Activated CD8-positive, alpha-beta memory T cell treated with anti-CD3 and anti-CD28 coated beads for 4 hours (primary cell): ENCODE measurements around the gene PRR7.

Experiments
- DNase-seq, 2 donors: peaks; one replicate each; pipeline ENCODE4 v3.0.0-alpha.2; 2020; ENCODE audit warnings: low read depth in 2 of 2

PRR7 gene

DNA sequence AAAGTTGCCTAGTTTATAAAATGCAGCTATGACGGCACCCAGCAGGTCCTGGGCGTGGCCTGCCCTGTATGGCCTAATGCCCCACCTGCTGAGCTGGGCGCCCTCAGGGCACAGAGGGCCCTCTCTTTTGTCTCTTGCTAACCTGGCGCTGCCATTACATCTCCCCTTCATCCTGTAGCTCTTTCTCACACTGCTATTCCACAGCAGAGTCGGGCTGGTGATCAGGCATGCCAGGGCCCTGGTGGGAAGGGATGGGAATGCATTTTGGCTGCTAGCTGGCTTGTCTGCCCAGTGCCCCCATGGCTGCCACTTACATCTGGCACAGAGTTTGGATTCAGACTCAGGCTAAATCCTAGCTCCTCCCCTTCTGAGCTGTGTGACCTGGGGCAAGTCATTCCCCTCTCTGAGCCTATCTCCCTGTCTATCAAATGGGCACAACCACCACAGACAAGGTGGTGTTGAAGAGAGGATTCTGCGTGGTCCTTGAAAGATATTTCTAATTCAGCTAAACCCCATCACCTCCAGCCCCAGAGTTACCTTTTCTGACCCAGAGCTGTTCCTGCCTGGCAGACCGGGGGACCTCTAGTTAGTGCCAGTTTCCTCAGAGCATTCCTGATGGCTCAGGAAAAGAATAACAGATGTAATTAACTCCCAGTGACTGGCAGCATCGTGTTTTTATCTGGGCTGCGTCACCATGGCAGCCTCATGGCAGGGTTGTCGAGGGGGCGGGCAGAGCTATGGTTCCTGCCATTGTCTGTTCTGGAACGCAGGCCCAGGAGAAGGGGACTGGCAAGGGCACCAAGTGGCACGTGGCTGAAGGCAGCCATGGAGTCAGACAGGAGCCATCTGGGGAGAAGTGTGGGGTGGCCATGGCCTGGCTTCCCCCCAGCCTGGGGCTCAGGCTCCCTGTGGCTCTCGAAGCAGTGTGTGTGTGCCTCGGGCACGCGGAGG is 6.3 kb downstream of the PRR7 start:
- DNase-seq, result no peak

- DNase-seq, result no peak
Measured at GRCh38 chr5:177453852-177454396, 7.3 kb downstream of the PRR7 start.

DNA sequence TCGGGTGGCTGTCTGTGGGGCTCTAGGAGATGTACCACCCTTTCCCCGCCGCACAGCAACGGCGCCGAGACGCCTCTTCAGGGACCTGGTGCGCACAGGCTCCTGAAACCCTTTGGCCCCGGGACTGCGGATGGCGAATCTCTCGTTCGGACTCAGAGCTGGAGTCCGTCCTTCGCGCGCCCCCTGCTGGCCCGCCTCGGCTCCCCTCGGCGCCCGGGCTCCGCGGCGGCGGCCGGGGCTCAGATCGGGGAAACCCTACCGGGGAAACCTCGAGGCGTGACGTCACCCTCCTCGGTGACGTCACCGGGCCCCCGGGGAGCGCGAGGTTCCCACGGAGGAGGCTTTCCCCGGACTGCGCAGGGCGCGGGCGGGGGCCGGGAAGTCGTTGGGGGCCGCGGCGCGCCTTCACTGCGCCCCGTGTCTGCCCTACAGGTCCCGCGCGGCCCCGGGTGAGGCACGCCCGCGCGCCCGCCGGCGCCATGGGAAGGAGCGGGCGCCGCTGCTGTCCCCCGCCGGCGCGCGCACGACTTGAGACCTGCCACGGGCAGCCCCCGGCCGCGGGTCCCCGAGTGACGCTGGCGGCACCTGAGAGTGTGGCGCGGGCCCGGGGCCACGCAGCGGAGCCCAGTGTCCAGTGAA is 7.9 kb downstream of the PRR7 start:
- peak; percentile 85 to 92 for DNase-seq

DNA sequence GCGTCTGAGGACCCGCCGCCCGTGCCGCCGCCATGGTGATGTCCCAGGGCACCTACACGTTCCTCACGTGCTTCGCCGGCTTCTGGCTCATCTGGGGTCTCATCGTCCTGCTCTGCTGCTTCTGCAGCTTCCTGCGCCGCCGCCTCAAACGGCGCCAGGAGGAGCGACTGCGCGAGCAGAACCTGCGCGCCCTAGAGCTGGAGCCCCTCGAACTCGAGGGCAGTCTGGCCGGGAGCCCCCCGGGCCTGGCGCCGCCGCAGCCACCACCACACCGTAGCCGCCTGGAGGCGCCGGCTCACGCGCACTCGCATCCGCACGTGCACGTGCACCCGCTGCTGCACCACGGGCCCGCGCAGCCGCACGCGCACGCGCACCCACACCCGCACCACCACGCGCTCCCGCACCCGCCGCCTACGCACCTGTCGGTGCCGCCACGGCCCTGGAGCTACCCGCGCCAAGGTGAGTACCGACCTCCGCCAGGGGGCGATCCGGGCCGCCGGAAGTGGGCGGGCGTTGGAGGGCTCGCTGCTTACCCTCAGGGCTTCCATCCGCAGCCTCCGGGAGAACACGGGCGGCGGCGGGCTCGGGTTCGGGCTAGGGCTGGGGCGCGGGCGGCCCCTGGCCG is 8.5 kb downstream of the PRR7 start:
- peak; percentile 82 to 87 for DNase-seq

- peak; percentile 91 to 92 for DNase-seq
Measured at GRCh38 chr5:177455661-177456590, 9.3 kb downstream of the PRR7 start.

DNA sequence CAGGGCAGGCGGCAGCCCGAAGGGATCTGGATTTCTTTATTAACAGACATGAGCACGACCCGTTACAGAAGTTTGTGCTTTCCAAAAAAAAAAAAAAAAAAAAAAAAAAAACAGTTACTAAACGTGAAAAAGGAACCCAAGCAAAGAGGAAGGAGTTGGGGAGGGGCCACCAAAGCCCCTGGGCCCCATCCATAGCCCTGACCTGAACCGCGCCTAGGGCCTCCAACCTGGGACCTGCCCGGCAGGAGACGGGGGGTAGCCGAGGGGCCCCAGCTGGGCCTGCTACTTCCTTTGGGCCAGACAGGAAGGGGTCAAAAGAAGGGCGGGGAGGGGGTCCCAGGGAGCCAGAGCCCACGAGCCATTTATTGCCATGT is 10.0 kb downstream of the PRR7 start:
- DNase-seq, result no peak

DNA sequence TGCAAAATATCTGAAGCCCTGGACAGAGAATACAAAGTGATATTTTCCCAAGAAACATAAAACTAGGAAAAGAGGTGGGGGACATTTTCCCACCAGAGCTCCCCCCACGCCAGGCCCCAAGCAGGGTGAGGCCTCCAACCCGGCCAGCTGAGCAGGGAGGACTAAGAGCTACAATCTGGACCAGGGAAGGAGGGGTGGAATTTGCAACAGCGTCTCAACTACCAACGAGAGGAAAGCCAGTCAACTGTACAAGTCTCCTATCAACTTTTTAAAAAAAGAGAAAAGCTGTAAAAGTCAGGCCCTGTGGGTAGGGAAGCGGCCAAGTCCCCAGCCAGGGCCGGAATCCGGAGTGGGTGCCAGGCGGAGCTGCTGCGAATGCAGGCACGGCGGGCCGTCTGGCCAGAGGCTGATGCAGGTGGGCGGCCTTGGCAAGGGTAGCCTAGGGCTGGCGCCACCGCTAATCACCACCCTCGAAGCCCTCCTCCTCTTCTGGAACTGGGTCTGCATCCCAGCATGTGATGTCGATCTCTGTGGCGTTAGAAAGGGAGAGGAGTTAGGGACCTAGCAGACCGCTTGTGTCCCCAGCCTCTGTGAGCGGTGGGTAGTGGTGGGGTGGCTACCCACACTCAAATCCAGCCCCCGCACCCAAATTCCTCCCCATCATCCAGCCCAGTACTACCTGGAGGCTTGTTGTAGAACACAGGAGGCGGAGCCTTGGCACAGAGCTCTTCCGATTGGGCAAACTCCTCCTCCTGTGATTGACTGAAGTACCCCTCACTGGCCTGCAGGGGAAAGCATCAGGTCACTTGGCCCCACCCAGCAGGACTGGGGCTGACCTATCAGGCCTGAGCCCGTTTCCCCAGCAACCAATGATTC is 10.6 kb downstream of the PRR7 start:
- DNase-seq, result no peak

- no peak for DNase-seq
Measured at GRCh38 chr5:177457852-177458681, 11.5 kb downstream of the PRR7 start.

DNA sequence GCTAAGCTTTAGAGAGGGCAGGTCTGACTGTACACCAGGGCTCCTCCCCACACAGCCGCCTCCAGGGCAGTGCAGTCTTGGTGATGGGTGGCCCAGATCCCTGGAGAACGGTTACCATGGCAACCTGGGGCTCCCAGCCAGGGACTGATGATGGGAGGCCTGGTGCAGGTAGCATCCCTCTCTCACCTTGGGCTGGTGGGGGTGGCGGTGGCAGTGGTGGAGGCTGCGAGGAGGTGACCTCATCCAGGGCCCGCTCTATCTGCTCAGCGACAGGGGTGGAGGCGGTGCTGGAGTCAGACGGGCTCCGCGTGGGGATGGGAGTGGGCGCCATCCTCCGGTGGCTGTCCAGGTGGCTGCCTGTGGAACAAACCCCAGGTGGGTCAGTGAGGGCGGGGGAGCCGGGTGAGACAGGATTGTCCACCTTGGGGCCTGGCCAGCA is 12.3 kb downstream of the PRR7 start:
- no peak for DNase-seq

DNA sequence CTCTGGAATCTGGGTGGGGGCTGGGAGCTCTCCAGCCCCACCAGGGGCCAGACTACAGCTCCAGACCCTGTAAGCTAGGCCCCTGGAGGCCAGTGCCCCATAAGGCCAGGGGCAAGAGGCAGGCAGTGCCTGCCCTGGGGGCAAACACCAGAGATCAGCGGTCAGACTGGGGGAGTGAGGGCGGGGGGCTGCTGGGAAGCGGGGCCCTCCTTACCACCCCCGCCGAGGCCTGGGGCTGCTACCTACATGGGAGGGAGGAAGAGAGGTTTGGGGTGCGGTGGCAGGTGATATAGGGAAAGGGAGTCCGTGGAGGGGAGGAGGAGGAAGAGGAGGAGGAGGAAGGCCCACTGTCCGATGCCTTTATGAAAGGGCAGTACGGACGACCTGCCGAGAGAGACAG is 12.7 kb downstream of the PRR7 start:
- no peak for DNase-seq

GRCh38 chr5:177459819-177460628 is 13.4 kb downstream of the PRR7 start:
- no peak for DNase-seq

GRCh38 chr5:177462021-177462670 is 15.5 kb downstream of the PRR7 start:
- DNase-seq, result no peak

DNA sequence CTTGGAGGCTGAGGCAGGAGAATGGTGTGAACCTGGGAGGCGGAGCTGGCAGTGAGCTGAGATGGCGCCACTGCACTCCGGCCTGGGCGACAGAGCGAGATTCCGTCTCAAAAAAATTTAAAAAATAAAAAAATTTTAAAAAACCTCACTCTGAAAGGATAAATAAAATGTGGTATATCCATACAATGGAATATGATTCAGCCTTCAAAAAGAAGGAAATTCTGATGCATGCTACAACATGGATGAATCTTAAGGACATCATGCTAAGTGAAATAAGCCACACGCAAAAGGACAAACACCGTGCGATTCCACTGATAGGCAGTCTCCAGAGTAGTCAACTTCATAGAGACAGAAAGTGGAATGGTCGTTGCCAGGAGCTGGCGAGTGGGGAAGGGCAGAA is 18.4 kb downstream of the PRR7 start:
- no peak for DNase-seq

- no peak for DNase-seq
Measured at GRCh38 chr5:177466861-177467260, 20.2 kb downstream of the PRR7 start.

- DNase-seq, result no peak
Measured at GRCh38 chr5:177467436-177467835, 20.8 kb downstream of the PRR7 start.

- no peak for DNase-seq
Measured at GRCh38 chr5:177468329-177468684, 21.7 kb downstream of the PRR7 start.

DNA sequence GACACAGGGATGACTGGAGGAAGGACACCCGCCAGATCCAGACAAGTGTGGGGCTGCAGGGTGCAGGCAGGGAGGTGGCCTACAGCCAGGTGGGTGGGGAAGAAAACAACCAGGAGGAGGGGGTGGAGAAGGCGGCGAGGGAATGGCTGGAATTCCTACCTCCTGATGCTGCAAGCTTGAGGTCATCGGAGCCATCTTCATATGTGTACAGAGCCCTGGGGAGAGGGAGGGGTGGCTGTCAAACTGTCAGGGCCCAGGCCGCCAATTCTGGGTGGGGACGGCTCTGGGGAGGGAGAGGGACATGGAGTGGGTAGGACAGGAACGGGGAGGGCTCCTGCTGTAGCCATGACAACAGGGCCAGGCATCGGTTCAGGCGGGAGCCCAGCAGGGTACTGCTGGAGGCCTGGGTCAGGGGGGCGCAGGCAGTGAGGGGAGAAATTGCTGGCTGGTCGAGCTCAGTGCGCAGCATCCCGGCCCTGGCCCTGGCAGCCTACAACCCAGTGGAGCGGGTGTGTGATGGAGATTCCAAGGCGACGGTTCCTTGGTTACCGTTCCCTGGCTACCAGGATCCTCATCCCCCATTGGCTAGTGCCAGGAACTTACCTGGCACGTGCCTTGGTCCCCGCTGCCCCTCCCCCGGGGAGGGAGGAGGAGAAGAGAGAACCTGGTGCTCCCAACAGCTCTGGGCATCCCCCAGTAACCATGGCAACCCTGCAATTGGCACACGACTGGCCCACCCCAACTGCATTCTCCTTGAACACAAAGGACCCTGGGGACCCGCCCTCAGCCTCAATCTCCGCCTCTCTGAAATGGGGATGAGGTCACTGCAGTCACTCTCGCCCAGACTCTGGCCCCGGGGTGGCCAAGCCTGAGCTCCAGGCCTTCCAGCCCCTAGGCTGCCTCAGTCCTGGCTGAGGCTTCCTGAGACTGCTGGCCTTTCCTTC is 22.3 kb downstream of the PRR7 start:
- DNase-seq, result no peak
